Dendritic cell treated with granulocyte-macrophage colony-stimulating factor and Interleukin-4, amounts not matched to agents 40 ng/mL and 50 ng/mL, for 4 days (primary cell): ENCODE measurements around the gene PRR19.
"Not testable (repeated sequence)": the region's sequence is repeated elsewhere in the genome, so short reads cannot be mapped to it uniquely, and the experiment has no call there.

Source experiments
- H3K27ac Mint-ChIP-seq: one replicate; pipeline ENCODE4 v1.8.0; 2022; ENCODE audit warnings: mild to moderate bottlenecking, mixed read lengths
- H3K27me3 Mint-ChIP-seq: one replicate; pipeline ENCODE4 v1.8.0; 2022; ENCODE audit warnings: mild to moderate bottlenecking, mixed read lengths
- H3K36me3 Mint-ChIP-seq: one replicate; pipeline ENCODE4 v1.8.0; 2022; ENCODE audit warnings: low read depth, mixed read lengths
- H3K4me1 Mint-ChIP-seq: one replicate; pipeline ENCODE4 v1.8.0; 2022; ENCODE audit warnings: low read depth, mixed read lengths
- H3K4me3 Mint-ChIP-seq: one replicate; pipeline ENCODE4 v1.8.0; 2022; ENCODE audit warnings: mild to moderate bottlenecking, moderate library complexity, mixed read lengths
- H3K9me3 Mint-ChIP-seq: one replicate; pipeline ENCODE4 v1.8.0; 2022; ENCODE audit warnings: mixed read lengths
- intact Hi-C: fragments of 100-400 bp; cut with micrococcal nuclease; formaldehyde crosslinking; loops from one replicate; pipeline ENCODE4 v1.15.0; 2022

The PRR19 gene

DNA sequence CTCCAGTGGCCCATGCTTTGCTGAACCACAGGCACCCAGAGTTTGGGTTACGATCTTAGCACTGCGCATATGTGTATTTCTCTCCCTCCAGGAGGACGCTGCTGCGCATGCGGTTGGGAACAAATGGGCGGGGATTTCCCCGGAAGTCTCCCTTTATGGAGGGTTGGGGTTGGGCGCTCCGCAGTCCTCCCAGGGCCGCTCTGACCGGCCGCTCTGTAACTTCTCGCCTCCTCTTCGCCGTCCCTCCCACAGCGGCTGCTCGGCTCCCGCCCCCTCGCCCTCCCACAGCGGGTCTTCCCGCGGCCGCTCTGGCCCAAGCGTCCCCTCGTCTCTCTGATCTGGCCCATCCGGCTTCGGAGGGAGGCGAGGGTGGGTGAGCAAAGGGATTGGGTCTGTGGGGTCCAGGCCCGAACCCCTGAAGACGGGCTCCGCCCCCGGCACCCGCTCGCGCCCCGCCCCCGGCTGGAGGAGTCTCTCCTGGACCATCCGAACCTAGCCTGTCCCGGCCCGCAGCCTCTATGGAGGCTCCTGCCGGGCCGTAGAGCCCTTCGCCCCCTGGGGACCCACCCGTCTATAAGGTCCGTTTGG lies 23.5 kb downstream of the PRR19 start, which contains the start of gene MEGF8:
Gene MEGF8, plus strand, starts transcription at position 328 of the 588 bp plus-strand sequence. CDS start 609 bp downstream, outside the sequence.
- intact Hi-C loops = loop anchor here (1.0 to 5.0 kb wide), 2 partner anchors 198 to 217 kb away; no protein-coding TSS in a partner anchor
- peak within 1 kb of the TSS; percentile 81 for H3K27ac Mint-ChIP-seq
- peaks cover 6% of the 10 kb centered on the region for H3K36me3 Mint-ChIP-seq
- peaks cover 47% of the 10 kb centered on the region for H3K27me3 Mint-ChIP-seq
- H3K4me3 Mint-ChIP-seq = peak within 1 kb of the TSS; percentile 83
- H3K4me1 Mint-ChIP-seq = peaks cover 28% of the 10 kb centered on the region
- H3K9me3 Mint-ChIP-seq = no peaks in the 10 kb centered on the region

DNA sequence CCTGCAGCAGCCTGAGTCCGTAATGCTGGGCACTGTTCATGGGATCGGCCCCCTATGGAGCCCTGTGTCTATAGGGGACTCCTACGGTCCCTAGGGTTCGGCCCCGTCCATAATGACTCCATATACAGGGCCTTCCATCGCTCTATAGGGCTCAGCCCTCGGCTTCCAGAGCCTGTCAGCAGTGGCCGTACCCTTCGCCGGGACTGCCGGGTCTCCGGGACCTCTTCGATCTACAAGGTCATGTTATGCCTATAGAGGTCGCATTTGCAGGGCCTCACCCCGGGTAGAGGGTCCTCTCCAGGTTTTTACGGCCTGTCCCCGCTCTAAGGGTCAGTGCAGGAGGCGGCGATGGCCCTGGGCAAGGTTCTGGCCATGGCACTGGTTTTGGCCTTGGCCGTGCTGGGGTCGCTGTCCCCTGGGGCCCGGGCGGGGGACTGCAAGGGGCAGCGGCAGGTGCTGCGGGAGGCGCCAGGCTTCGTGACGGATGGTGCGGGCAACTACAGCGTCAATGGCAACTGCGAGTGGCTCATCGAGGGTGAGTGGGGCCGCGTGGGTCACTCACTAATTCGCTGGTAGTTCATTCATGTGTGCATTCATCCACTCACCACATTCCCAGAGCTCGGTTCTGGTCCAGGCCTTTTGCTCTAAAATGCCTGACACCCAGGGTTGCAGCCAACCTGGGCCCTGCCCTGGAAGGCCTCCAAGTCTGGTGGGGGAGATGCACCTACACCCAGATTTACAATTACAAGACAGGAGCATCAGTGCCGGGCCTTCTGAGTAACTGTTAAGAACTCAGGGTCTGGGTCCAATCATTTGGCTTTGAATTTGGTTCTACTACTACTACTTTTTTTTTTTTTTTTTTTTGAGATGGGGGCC lies 24.2 kb downstream of the PRR19 start:
- Mint-ChIP-seq H3K9me3 (no peaks in the 10 kb centered on the region), H3K27me3 (peaks cover 39% of the 10 kb centered on the region), H3K36me3 (peaks cover 6% of the 10 kb centered on the region), H3K27ac (peak overlapping the region; percentile 81), H3K4me3 (peak overlapping the region; percentile 83), H3K4me1 (peaks cover 28% of the 10 kb centered on the region)
- intact Hi-C loops = loop anchor here (1.0 to 5.0 kb wide), 2 partner anchors 199 to 218 kb away; no protein-coding TSS in a partner anchor

DNA sequence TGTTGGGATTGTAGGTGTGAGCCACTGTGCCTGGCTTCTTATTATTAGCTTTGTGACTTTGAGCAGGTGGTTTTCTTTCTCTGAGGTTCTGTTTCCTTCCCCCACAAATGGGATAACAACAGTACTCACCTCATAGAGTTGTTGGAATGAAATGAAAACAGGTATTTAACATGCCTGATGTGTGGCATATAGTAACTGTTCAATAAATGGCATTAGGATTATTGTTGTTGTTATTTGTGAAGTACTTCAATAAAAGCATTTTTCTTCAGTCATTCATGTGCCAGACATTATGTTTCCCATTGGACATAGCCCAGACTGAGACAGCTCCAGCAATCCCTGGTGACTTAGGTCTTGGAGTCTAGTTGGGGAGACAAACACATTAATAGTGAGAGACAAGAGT lies 25.0 kb downstream of the PRR19 start:
- intact Hi-C loops = loop anchor here (5.0 kb wide), 1 partner anchor 200 kb away; no protein-coding TSS in a partner anchor

DNA sequence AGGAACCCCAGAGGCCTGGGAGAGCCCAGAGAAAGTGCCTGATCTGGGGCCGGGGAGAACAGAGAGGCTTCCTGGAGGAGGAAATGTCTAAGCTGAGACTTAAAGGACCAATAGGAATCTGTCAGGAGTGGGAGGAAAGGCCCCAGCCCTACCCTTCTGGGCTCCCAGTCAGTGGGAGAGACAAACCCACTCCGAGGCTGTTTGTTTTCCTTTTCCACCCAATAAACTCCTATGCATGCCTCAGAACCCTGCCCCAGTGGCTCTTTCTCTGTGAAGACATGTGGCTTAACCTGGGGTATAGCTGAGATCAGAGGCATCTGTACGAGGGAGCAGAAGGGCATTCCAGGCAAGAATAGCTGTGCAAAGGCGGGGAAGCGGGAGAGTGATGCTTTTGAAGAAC lies 25.4 kb downstream of the PRR19 start:
- intact Hi-C loops = loop anchor here (5.0 kb wide), 1 partner anchor 200 kb away; no protein-coding TSS in a partner anchor
- Mint-ChIP-seq H3K27ac (no peak overlapping the region), H3K36me3 (peaks cover 6% of the 10 kb centered on the region), H3K4me3 (no peak overlapping the region), H3K9me3 (no peaks in the 10 kb centered on the region), H3K4me1 (peaks cover 28% of the 10 kb centered on the region), H3K27me3 (peaks cover 27% of the 10 kb centered on the region)

More for the DNA sequence above, 25.0 kb downstream of the PRR19 start:
- Mint-ChIP-seq H3K36me3 (peaks cover 6% of the 10 kb centered on the region), H3K9me3 (no peaks in the 10 kb centered on the region), H3K27ac (no peak overlapping the region), H3K27me3 (peaks cover 31% of the 10 kb centered on the region), H3K4me1 (peaks cover 28% of the 10 kb centered on the region), H3K4me3 (no peak overlapping the region)

DNA sequence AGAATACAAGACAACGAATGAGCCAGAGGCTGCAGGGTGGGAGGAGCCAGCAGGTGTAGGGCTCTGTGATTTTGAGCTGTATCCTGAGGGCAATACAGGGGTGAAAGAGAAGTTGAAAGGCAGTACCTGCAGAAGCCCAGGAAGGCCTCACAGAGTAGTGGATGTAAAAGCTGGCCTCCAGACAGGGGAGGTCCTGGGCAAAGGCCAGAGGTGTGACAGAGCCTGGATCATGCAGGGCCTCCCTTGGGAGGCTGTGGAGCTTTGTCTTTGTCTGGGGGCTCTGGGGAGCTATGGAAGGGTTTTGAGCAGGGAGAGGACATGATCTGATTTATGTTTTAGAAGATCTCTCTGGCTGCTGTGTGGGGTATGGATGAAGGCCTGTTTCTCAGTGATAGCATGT lies 26.2 kb downstream of the PRR19 start:
- Mint-ChIP-seq H3K4me1 (peaks cover 28% of the 10 kb centered on the region), H3K27ac (no peak overlapping the region), H3K9me3 (no peaks in the 10 kb centered on the region), H3K4me3 (no peak overlapping the region), H3K27me3 (peaks cover 21% of the 10 kb centered on the region), H3K36me3 (peaks cover 6% of the 10 kb centered on the region)
- intact Hi-C loops = loop anchor here (5.0 kb wide), 1 partner anchor 201 kb away; no protein-coding TSS in a partner anchor

DNA sequence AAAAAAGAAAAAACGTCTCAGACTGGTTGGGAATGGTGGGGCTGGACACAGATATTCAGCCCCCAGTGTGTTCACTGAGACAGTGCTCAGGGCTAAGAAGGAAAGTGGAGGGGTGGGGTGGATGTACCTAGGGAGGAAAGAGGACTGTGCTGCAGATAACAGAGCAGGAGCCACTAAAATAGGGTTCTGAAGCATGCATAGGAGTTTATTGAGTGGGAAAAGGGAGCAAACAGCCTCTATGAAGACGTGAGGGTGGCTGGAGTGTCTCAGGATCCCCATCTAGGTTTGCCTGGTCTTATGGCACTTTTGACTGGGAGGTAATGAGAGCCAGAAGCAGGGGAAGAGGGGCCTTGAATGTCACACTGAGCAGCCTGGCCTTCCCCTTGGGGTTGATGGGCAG lies 26.9 kb downstream of the PRR19 start:
- Mint-ChIP-seq H3K4me1 (peaks cover 28% of the 10 kb centered on the region), H3K27ac (no peak overlapping the region), H3K9me3 (no peaks in the 10 kb centered on the region), H3K27me3 (peaks cover 13% of the 10 kb centered on the region), H3K4me3 (no peak overlapping the region), H3K36me3 (peaks cover 6% of the 10 kb centered on the region)
- intact Hi-C loops = loop anchor here (5.0 kb wide), 1 partner anchor 202 kb away; no protein-coding TSS in a partner anchor

DNA sequence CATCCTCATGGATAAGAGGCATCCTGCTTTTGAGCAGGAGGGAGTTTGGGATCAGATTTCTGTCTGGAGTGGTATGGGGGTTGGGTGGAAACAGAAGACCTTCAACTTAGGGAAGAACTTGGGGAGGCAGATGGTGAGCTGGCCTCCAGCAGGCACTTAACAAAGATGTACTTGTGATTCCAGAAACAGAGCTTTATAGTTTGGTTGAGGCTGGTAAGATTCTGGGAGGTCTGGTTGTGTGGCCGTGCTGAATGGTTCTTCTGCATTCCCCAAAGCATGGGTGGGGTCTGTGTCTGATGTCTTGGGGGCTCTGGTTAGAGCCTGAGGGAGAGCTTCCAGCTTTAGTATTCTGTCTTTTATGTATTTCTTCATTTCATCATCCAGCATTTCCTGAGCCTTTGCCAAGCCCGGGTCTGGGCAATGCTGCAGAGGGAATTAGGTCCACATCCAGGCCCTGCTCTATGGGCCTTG lies 28.3 kb downstream of the PRR19 start:
- Mint-ChIP-seq H3K27ac (no peak overlapping the region), H3K4me1 (peaks cover 23% of the 10 kb centered on the region), H3K4me3 (no peak overlapping the region), H3K27me3 (no peaks in the 10 kb centered on the region), H3K9me3 (no peaks in the 10 kb centered on the region), H3K36me3 (peaks cover 6% of the 10 kb centered on the region)
- intact Hi-C loops = no loop called here

DNA sequence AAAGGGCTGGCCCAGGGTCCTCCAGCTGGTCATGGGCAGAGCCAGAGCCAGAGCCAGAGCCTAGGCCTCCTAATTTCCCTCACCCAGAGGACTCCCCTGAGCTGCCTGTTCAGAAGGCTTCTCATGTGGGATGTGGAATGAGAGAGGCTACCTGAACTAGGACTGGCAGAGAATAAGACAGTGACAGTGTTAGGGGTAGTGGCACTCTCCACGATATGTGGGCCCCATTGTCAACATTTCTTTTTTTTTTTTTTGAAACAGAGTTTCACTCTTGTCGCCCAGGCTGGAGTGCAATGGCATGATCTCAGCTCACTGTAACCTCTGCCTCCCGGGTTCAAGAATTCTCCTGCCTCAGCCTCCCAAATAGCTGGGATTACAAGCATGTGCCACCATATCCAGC lies 29.4 kb downstream of the PRR19 start:
- peaks cover 19% of the 10 kb centered on the region for H3K4me1 Mint-ChIP-seq
- H3K9me3 Mint-ChIP-seq, H3K27me3 Mint-ChIP-seq, H3K27ac Mint-ChIP-seq, H3K36me3 Mint-ChIP-seq, H3K4me3 Mint-ChIP-seq, intact Hi-C loops: not testable (repeated sequence)

DNA sequence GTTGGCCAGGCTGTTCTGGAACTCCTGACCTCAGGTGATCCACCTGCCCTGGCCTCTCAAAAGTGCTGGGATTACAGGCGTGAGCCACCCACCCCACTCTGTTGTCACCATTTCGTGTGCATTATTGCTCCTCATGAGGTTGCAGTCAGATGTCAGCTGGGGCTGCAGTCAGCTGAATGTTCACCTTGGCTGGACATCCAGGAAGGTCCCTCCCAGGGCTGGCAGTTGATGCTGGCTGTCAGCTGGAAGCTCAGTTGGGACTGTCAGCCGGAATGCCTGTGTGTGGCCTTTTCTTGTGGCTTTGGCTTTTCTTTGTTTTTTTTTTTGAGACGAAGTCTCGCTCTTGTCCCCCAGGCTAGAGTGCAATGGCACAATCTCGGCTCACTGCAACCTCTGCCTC lies 30.1 kb downstream of the PRR19 start:
- Mint-ChIP-seq H3K36me3 (no peaks in the 10 kb centered on the region), H3K27me3 (no peaks in the 10 kb centered on the region), H3K27ac (no peak overlapping the region), H3K4me1 (peaks cover 12% of the 10 kb centered on the region), H3K9me3 (no peaks in the 10 kb centered on the region), H3K4me3 (no peak overlapping the region)
- intact Hi-C loops = no loop called here

DNA sequence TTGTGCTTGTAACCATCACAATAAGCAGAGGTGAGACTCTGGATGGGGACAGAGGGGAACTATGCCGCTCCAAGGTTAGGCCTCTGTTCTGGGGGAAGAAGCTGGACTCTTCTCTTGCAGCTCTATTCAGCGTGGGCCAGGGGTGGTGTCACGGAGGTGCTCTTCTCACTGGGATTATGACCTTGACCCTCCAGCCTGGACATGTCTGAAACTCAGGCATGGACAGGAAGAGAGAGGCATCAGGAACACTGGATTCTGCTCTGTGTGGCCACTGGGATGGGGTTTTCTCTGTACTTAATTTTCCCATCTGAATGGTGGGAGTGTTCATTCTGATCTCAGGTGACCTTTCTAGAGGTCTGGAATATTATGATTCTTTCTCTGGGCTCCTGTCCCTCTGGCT lies 31.1 kb downstream of the PRR19 start:
- Mint-ChIP-seq H3K4me3 (no peak overlapping the region), H3K4me1 (peaks cover 4% of the 10 kb centered on the region), H3K27ac (no peak overlapping the region), H3K9me3 (no peaks in the 10 kb centered on the region), H3K36me3 (no peaks in the 10 kb centered on the region), H3K27me3 (no peaks in the 10 kb centered on the region)
- intact Hi-C loops = no loop called here

DNA sequence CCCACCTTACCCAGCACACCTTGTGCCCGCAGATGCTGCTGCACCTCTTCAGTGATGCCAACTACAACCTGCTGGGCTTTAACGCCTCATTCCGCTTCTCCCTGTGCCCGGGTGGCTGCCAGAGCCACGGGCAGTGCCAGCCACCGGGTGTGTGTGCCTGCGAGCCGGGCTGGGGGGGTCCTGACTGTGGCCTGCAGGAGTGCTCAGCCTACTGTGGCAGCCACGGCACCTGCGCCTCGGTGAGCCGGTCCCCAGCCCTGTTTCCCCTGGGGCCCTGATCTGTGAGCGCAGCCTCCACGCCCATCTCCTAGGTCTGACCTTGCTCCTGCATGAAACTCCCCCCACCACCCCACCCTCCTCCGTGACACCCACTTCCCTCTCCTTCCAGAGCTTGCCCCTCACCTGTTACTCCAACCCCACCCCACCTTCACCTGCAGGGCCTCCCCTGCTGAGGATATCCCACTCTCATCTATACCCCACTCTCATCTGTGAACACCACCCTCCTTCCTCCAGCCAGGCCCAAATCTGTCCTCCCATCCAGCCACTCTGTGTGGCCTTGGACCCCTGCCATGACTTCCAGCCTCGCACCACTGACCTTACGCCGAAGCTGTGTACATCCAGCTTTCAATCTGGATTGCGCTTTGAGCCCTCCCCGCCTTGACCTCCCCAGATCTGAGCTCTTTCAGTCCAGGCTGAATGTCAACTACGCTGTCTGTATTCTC lies 32.2 kb downstream of the PRR19 start:
- Mint-ChIP-seq H3K27me3 (no peaks in the 10 kb centered on the region), H3K9me3 (no peaks in the 10 kb centered on the region), H3K36me3 (no peaks in the 10 kb centered on the region), H3K4me1 (no peaks in the 10 kb centered on the region), H3K27ac (no peak overlapping the region), H3K4me3 (no peak overlapping the region)
- intact Hi-C loops = no loop called here

DNA sequence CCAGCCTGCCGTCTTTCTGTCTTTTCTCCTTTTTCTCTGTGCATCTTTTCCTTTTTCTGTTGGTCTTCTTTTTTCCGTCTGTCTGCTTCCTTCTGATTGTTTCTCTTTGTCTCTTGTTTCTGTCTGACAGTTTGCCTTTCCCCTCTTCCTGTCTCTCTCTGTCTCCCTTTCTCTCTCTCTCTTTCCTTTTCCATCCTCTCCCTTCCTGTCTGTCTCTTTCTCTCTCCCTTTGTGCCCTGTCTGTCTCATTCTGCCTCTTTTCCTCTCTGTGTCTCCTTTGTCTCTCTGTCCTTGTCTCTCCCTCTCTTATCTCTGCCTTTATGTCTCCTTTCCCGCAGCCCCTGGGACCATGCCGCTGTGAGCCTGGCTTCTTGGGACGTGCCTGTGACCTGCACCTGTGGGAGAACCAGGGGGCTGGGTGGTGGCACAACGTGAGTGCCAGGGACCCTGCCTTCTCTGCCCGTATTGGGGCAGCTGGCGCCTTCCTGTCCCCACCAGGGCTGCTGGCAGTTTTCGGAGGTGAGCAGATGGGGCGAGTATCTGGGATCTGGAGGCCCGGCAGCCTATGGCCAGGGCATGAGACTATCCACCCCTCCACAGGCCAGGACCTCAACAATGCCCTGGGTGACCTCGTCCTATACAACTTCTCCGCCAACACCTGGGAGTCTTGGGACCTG lies 32.9 kb downstream of the PRR19 start:
- no peaks in the 10 kb centered on the region for H3K9me3 Mint-ChIP-seq
- H3K4me1 Mint-ChIP-seq = no peaks in the 10 kb centered on the region
- H3K4me3 Mint-ChIP-seq = no peak overlapping the region
- no peaks in the 10 kb centered on the region for H3K27me3 Mint-ChIP-seq
- no peak overlapping the region for H3K27ac Mint-ChIP-seq
- intact Hi-C loops = no loop called here
- no peaks in the 10 kb centered on the region for H3K36me3 Mint-ChIP-seq

DNA sequence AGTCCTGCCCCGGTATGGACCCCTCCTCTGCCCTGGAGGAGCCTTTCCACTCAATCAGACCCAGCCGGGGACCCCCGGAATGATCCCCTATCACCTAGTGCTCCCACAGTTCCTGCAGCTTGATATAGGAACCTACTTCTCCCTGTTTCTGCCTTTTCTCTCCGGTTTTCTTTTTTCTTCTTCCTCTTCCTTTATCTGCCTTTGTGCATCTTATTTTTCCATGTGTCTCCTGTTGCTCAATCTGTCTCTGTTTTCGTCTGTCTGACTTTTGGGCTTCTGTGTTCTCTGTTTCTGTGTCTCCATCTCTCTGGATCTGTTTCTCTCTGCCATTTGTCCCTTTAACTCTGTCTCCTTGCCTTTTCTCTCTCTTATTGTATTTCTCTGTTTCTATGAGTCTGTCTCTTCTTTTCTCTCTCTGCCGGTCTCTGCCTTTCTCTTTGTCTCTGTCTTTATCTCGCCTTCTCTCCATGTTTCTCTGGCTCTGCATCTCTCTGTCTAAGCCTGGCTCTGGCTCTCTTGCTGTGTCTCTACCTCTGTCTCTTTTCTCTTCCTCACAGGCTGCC lies 33.5 kb downstream of the PRR19 start:
- Mint-ChIP-seq H3K36me3 (no peaks in the 10 kb centered on the region), H3K27me3 (no peaks in the 10 kb centered on the region), H3K4me3 (no peak overlapping the region), H3K27ac (no peak overlapping the region), H3K9me3 (no peaks in the 10 kb centered on the region), H3K4me1 (no peaks in the 10 kb centered on the region)
- intact Hi-C loops = no loop called here
